Peyer's patch (tissue), 4 donors: Measurements from ENCODE around the gene CTSW. TPM values are rescaled to one million over a fixed set of nuclear protein-coding genes. Genes with fewer than 3 reads are reported as not detected.
A peak's percentile ranks its signal among the peaks of the same experiment; 100 is the strongest.

ENCODE experiments used
- DNase-seq, 3 donors: peaks; one replicate each; pipeline ENCODE4 v3.0.0-alpha.2; 2017 to 2019
- H3K27ac ChIP-seq, 4 donors: fragments of 200-600 bp; sonication (generic); one replicate each; pipeline ENCODE4 v1.5.1; 2016 to 2019
- H3K27me3 ChIP-seq, 2 donors: fragments of 200-600 bp; sonication (generic); one replicate each; pipeline ENCODE4 v1.5.1; 2019
- H3K36me3 ChIP-seq, 3 donors: fragments of 200-600 bp; sonication (generic); one replicate each; pipeline ENCODE4 v1.5.1; 2016 to 2019
- H3K4me1 ChIP-seq, 4 donors: fragments of 200-600 bp; sonication (generic); one replicate each; pipeline ENCODE4 v1.5.1; 2016 to 2019
- H3K4me3 ChIP-seq, 4 donors: fragments of 200-600 bp; sonication (generic); 1 replicate in 3 of 4; 2 replicates in 1 of 4; pipeline ENCODE4 v1.5.1; 2016 to 2019; ENCODE audit warnings: mild to moderate bottlenecking in 1 of 4
- H3K9me3 ChIP-seq, 4 donors: fragments of 200-600 bp; sonication (generic); one replicate each; pipeline ENCODE4 v1.5.1; 2016 to 2019; ENCODE audit warnings: mild to moderate bottlenecking in 1 of 4
- POLR2A ChIP-seq, 2 donors: fragments of 450-650 bp; IDR thresholded peaks; one replicate each; pipeline ENCODE4 v1.5.1; 2017; ENCODE audit warnings: antibody characterized with exemption in 2 of 2, mild to moderate bottlenecking in 2 of 2, moderate library complexity in 2 of 2
- total RNA-seq, 4 donors: library from RNA; depleted of rRNA; stranded (reverse); fragments of >200 nt; gene quantifications; one replicate each; pipeline ENCODE4 v1.1.0, GENCODE V29; 2016
- TF ChIP-seq, protein P1 (sequence below), 6 experiments: fragments of 450-650 bp in 4 of 6; fragments of 200-600 bp in 2 of 6; sonication (generic) in 1 of 6; IDR thresholded peaks; one replicate each; pipeline ENCODE4 v1.5.1; 2017 to 2019; ENCODE audit warnings: antibody characterized with exemption in 6 of 6, mild to moderate bottlenecking in 3 of 6, moderate library complexity in 1 of 6

CTSW gene
- total RNA-seq, 4 donors from 2014 or later: 1.3 to 1.9 TPM; not detected in 2

- Histone ChIP-seq H3K27me3 (no peaks in the 10 kb centered on the region), H3K4me3 (no peak overlapping the region), H3K27ac (no peak overlapping the region), H3K9me3 (no peaks in the 10 kb centered on the region), H3K4me1 (peaks cover 0 to 33% (median 7%) of the 10 kb centered on the region in 4 donors), H3K36me3 (peaks cover 0 to 32% (median 0%) of the 10 kb centered on the region in 3 donors)
- TF ChIP-seq POLR2A (IDR thresholded peaks at IDR 0.05): no peak
- TF ChIP-seq, protein P1, sequence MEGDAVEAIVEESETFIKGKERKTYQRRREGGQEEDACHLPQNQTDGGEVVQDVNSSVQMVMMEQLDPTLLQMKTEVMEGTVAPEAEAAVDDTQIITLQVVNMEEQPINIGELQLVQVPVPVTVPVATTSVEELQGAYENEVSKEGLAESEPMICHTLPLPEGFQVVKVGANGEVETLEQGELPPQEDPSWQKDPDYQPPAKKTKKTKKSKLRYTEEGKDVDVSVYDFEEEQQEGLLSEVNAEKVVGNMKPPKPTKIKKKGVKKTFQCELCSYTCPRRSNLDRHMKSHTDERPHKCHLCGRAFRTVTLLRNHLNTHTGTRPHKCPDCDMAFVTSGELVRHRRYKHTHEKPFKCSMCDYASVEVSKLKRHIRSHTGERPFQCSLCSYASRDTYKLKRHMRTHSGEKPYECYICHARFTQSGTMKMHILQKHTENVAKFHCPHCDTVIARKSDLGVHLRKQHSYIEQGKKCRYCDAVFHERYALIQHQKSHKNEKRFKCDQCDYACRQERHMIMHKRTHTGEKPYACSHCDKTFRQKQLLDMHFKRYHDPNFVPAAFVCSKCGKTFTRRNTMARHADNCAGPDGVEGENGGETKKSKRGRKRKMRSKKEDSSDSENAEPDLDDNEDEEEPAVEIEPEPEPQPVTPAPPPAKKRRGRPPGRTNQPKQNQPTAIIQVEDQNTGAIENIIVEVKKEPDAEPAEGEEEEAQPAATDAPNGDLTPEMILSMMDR (IDR thresholded peaks at IDR 0.05): no peak
- DNase-seq: no peak
Measured at GRCh38 chr11:65883058-65883761, 3.6 kb downstream of the CTSW start.

GRCh38 chr11:65883786-65884715 is 4.4 kb downstream of the CTSW start:
- Histone ChIP-seq H3K9me3 (no peaks in the 10 kb centered on the region), H3K27ac (no peak overlapping the region), H3K4me3 (no peak overlapping the region), H3K4me1 (peaks cover 0 to 37% (median 8%) of the 10 kb centered on the region in 4 donors), H3K27me3 (no peaks in the 10 kb centered on the region), H3K36me3 (peaks cover 0 to 32% (median 0%) of the 10 kb centered on the region in 3 donors)
- no peak for DNase-seq
- TF ChIP-seq POLR2A (IDR thresholded peaks at IDR 0.05): no peak
- TF ChIP-seq, protein P1 (IDR thresholded peaks at IDR 0.05): no peak

DNA sequence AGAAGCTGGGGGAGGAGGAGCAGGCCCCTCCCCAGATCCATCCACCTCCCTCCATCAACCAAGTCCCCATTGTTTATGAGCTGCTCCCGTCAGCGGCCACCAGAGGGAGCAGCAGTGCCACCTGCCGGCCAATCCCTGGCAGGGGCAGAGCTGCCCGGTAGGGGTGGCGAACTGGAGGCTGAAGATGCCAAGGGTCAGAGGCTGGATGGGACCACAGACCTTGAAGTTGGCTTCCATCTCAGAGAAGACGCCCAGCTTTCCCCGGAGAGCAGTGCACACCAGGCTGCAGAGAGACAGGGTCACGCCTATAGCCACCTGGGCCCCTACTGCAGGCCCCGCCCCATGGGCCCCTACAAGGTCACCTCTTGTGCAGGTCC is 5.1 kb downstream of the CTSW start:
- TF ChIP-seq, protein P1 (IDR thresholded peaks at IDR 0.05): peak; percentile 97 to 100 (median 100)
- peak in 1 of 2 donors; percentile 21 for TF ChIP-seq POLR2A (IDR thresholded peaks at IDR 0.05)
- H3K27me3 ChIP-seq: no peaks in the 10 kb centered on the region
- peak; percentile 80 to 89 (median 87) for DNase-seq
- no peak overlapping the region for H3K4me3 ChIP-seq
- H3K36me3 ChIP-seq: peaks cover 0 to 32% (median 0%) of the 10 kb centered on the region in 3 donors
- H3K27ac ChIP-seq: peak overlapping the region in 3 of 4 donors; percentile 14 to 40 (median 39)
- peaks cover 0 to 44% (median 11%) of the 10 kb centered on the region in 4 donors for H3K4me1 ChIP-seq
- H3K9me3 ChIP-seq: no peaks in the 10 kb centered on the region

DNA sequence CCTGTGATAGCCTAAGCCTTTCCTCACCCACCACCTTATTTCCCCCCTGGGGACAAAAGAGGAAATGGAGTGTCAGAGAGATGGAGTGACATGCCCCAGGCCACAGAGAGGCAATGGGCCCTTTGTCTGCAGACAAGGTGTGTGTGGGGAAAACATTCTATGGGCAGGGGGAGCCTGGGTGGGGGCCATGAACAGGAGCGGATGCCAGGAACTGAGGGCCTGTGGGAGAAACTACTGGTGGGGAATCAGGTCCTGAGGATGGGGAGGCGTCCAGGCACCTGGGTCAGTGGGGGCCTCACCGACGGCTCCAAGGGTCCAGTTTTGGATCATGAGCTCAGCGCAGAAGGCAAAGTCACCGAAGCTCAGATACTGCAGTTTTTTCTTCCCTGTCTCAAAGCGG is 5.6 kb downstream of the CTSW start:
- H3K36me3 ChIP-seq: peaks cover 0 to 32% (median 0%) of the 10 kb centered on the region in 3 donors
- no peaks in the 10 kb centered on the region for H3K27me3 ChIP-seq
- no peak for DNase-seq
- H3K4me3 ChIP-seq: no peak overlapping the region
- no peaks in the 10 kb centered on the region for H3K9me3 ChIP-seq
- H3K27ac ChIP-seq: peak overlapping the region in 3 of 4 donors; percentile 14 to 40 (median 39)
- peaks cover 0 to 49% (median 15%) of the 10 kb centered on the region in 4 donors for H3K4me1 ChIP-seq
- TF ChIP-seq POLR2A (IDR thresholded peaks at IDR 0.05): no peak
- TF ChIP-seq, protein P1 (IDR thresholded peaks at IDR 0.05): no peak

DNA sequence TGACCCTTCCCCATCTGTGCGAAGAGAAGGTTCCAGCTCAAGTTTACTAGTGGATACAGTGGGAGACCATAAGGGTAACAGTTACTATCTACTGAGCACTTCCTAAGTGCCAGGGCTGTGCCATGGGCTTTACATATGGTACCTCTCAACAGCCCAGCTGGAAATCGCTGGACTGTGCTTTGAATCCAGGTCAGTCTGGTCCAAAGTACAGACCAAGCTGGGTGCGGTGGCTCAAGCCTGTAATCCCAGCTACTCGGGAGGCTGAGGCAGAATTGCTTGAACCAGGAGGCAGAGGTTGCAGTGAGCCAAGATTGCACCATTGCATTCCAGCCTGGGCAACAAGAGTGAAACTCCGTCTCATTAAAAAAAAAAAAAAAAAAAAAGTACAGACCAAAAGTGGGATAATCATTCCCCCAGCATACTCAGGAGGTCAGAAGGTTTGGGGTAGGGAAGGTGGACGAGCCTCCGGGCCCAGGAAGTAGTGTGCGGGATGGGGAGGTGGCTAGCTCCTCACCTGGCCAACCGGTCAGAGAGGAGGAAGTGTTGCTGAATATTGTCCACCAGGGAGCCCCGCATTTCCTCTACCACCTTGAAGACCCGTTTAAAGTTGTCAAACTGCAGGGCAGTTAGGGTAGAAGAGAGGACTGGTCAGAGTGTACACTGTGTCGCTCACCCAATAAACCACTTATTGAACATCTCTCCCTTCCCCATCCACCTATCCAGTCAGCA is 6.3 kb downstream of the CTSW start:
- DNase-seq: peak in 2 of 3 donors; percentile 61 to 74
- Histone ChIP-seq H3K27ac (peak overlapping the region in 2 of 4 donors; percentile 54 to 70), H3K27me3 (no peaks in the 10 kb centered on the region), H3K4me3 (no peak overlapping the region), H3K4me1 (peaks cover 0 to 52% (median 15%) of the 10 kb centered on the region in 4 donors), H3K9me3 (no peaks in the 10 kb centered on the region), H3K36me3 (peaks cover 0 to 32% (median 0%) of the 10 kb centered on the region in 3 donors)
- TF ChIP-seq, protein P1 (IDR thresholded peaks at IDR 0.05): no peak
- TF ChIP-seq POLR2A (IDR thresholded peaks at IDR 0.05): no peak
